Adipose tissue (tissue), 3 donors: ENCODE data around the gene PSMD13. TPM values are rescaled to one million over a fixed set of nuclear protein-coding genes. Genes with fewer than 3 reads are reported as not detected.
"Not testable (repeated sequence)": the region's sequence is repeated elsewhere in the genome, so short reads cannot be mapped to it uniquely, and the experiment has no call there.

ENCODE experiments used
- H3K27ac ChIP-seq: one replicate; pipeline ENCODE4 v1.5.1; 2013; ENCODE audit warnings: low read depth, low read length
- WGBS, 3 donors: extraction: QIAGEN DNeasy Blood & Tissue Kit; methylation state at CpG; one replicate each; pipeline ENCODE4 v1.1.7; 2013; 5-methylcytosine and 5-hydroxymethylcytosine counted together
- polyA plus RNA-seq, 3 donors: library from polyadenylated mRNA; stranded (reverse); fragments of 200-250 nt; gene quantifications; one replicate each; pipeline ENCODE4 v1.2.3, GENCODE V29; 2013
- donor health status: healthy with polysubstance abuse.
- donor health status: Bipolar disorder and iron deficiency.
- donor health status: healthy.

PSMD13 gene
- polyA plus RNA-seq, 3 donors = 65.7 to 121 (median 98.5) TPM

- no peak overlapping the region for H3K27ac ChIP-seq
- 74 to 81% (median 76%) methylated on average over 14 of the region's 14 CpGs for WGBS, 3 donors
These were observed 20.4 kb downstream of the PSMD13 start for GRCh38 chr11:256952-257737.

DNA sequence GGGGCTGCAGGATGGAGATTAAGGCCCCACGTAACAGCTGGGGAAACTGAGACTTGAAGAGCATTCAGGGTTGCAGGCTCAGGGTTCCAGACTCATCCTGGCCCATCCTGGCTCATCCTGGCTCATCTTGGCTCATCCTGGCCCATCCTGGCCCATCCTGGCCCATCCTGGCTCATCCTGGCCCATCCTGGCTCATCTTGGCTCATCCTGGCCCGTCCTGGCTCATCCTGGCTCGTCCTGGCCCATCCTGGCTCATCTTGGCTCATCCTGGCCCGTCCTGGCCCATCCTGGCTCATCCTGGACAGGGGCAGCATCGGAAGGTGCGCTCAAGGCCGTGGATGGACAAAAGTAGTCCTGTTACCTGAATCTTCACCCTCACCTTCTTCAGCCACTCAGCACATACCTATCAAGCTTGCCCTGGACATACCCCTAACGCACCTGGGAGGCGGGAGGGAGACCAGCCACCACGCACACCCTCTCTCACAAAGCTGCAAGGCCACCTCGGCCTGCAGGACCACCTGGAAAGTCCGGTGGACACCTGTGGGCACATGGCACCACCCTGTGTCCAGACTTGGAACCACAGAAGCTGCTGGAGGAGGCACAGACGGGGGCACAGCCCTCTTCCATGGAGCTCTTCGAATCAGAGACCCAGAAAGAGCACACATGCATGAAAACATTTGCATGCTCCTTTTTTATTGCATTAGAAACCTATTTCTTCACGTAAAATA lies 21.2 kb downstream of the PSMD13 start:
- H3K27ac ChIP-seq = no peak overlapping the region
- 59 to 80% (median 79%) methylated on average over 15 of the region's 15 CpGs for WGBS, 3 donors

- H3K27ac ChIP-seq = no peak overlapping the region
- 66 to 70% (median 70%) methylated on average over 10 of the region's 10 CpGs for WGBS, 3 donors
These were observed 22.6 kb downstream of the PSMD13 start for GRCh38 chr11:259413-259812.

- WGBS, 3 donors = 90 to 91% (median 91%) methylated on average over 4 of the region's 4 CpGs
These were observed 24.8 kb downstream of the PSMD13 start for GRCh38 chr11:261624-262023.

DNA sequence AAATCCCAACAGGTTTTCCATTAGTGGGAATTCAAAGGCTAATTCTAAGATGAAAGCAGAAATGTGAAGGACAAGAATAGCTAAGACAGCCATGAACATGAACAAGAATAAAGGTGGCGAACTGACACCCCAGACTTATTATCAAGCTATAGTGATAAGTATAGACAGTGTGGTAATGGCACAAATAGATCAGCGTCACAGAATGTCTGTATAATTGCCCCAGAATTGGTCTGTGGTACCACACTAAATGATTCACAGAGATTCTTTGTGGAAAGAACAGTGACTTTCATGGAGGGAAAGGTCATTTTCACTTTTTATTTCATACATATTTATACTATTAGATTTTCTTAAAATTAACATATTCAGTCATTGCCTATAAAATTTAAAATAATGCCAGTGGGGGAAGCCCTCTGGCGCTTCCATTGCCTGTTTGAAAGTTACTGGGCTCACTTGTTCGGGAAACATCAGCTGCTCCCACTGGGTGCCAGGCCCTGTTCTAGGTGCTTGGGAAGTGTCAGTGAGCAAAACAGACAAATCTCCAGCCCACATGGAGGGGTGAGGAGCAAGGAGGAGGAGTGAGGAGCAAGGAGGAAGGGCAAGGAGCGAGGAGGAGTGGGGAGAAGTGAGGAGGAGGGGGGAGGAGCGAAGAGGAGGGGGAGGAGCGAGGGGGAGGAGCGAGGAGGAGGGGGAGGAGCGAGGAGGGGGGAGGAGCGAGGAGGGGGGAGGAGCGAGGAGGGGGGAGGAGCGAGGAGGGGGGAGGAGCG lies 30.1 kb downstream of the PSMD13 start:
- no peak overlapping the region for H3K27ac ChIP-seq
- 82 to 92% (median 89%) methylated on average over 4 to 5 of the region's 13 CpGs for WGBS, 3 donors

More at GRCh38 chr11:261624-262023, 24.8 kb downstream of the PSMD13 start:
- no peak overlapping the region for H3K27ac ChIP-seq

DNA sequence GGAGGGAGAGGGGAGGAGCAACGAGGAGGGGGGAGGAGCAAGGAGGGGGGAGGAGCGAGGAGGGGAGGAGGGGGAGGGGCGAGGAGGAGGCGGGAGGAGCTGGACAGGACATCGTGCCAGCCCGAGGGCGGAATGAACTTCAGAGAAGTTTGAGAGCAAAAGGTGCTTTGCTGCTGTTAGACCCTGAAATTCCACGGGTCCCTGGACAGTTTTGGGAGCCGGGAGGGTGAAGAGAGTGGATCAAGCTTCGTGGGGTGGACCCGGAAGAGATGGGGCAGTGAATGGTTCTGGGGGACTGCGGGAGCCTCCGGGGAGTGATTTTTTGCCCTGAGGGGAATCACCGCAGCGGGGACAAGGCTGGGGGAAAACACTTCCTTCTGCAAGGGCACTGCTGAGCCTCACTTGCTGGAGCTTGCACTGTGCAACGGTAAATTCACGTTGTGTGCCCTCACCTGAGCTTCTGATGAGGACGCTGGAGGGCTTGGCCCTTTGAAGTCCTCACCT lies 30.8 kb downstream of the PSMD13 start:
- 38 to 49% (median 42%) methylated on average over 17 of the region's 18 CpGs for WGBS, 3 donors

DNA sequence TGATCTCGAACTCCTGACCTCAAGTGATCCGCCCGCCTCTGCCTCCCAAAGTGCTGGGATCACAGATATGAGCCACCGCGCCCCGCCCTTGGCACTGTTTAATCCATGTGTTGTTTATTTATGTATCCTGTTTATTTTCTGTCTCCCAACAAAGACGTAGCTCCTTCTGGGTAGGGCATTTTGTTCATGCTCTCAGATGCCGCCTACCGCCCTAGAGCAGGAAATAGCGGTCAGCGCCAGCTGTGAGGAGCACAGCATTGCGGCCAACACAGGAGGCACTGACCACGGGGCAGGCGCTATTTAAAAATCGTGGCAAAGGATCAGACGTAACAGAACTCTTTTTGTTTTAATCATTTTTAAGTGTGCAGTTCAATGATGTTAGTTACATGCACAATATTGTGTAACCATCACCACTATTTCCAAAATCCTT lies 32.0 kb downstream of the PSMD13 start:
- WGBS, 3 donors = 30 to 56% (median 31%) methylated on average over 14 to 16 of the region's 16 CpGs
- H3K27ac ChIP-seq = not testable (repeated sequence)

More for the DNA sequence above, 30.8 kb downstream of the PSMD13 start:
- peak overlapping the region; percentile 35 for H3K27ac ChIP-seq

DNA sequence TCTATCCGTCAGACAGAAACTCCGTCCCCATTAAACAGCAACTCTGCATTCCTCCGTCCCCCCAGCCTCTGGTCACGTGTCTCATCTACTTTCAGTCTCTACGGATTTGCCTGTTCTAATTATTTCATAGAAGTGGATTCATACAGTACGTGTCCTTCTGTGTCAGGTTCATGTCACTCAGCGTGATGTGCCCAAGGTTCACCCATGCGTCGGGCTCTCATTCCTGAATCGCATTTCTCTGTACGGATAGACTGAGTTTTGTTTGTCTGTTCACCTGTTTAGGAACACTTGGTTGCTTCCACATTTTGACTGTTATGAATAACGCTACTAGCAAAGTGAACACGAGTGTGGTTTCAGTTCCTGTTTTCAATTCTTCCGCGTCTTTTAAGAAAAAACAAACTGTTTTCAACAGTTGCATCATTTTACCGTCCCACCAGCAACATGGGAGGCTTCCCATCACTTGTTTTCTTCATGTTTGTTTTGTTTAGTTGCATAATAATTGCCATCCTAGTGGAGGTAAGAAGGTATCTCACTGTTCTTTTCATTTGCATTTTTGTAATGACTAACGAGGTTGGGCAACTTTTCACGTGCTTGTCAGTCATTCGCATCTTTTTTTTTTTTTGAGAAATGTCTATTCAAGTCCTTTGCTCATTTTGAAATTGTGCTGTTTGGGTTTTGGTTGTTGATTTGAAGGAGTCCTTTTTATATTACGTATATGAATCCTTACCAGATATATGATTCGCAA lies 32.5 kb downstream of the PSMD13 start:
- H3K27ac ChIP-seq = no peak overlapping the region
- 32 to 54% (median 34%) methylated on average over 21 of the region's 21 CpGs for WGBS, 3 donors

GRCh38 chr11:270451-271318 lies 33.9 kb downstream of the PSMD13 start:
- 77 to 87% (median 80%) methylated on average over 16 to 18 of the region's 18 CpGs for WGBS, 3 donors
- H3K27ac ChIP-seq = no peak overlapping the region

DNA sequence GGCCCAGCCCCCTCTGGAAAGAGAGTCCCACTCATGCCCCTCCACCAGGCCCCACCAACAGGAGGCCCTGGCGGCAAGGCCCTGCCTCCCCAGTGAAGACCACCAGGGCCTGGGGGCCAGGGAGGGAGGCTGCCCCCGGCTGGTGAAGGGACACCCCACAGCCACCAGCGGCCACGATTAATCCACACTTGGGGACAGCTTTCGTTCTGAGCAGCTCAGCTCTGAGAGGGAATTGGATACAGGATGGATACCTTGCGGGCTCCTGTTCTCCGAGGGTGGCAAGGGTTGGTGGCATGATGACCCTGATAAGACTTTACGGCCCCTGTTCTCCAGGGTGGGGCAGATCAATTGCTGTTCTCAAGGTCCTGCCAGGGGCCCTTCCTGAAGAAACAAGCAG lies 34.5 kb downstream of the PSMD13 start:
- no peak overlapping the region for H3K27ac ChIP-seq
- WGBS, 3 donors = 59 to 92% (median 85%) methylated on average over 8 of the region's 8 CpGs

DNA sequence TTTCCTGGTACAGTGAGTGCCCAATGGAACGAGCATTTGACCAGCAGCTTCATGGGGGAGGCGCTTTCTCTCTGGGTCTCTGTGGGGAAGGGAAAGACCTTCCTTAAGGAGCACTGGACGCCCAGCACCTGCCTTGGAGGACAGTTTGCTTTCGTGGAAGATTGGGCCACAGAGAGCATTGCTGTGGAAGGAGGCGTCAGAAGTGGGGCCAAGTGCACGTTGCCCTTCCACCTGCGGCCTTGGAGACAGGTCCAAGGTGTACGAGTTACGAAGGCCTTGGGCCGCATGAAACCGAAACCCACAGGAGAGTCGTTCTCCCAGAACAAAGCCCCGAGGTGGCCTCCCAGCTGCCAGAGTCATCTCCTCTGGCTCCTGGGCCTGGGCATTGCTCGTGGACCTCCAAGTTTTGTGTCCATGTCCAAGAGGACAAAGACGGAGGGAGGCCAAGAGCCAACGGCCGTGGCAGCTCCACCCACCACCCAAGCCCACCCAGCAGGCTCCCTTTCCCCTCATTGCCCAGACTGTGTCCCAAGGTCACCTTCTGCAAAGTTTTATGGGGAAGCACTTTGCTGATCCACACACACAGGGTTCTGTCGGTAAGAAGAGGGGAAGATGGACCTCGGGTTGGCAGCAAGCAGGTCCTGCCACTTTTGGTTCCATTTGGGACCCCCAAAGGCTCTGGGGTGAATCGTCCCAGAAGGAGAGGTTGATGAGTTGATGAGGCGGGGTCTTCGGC lies 35.6 kb downstream of the PSMD13 start:
- 81 to 91% (median 83%) methylated on average over 22 of the region's 22 CpGs for WGBS, 3 donors

GRCh38 chr11:272931-273198 lies 36.1 kb downstream of the PSMD13 start:
- H3K27ac ChIP-seq = no peak overlapping the region
- 76 to 91% (median 85%) methylated on average over 6 of the region's 6 CpGs for WGBS, 3 donors

More for the DNA sequence above, 35.6 kb downstream of the PSMD13 start:
- no peak overlapping the region for H3K27ac ChIP-seq

GRCh38 chr11:276219-276618 lies 39.4 kb downstream of the PSMD13 start:
- no peak overlapping the region for H3K27ac ChIP-seq

GRCh38 chr11:278001-278951 lies 41.5 kb downstream of the PSMD13 start, which contains the start of gene NLRP6:
TSS of gene NLRP6 (plus strand) at chr11:278407. CDS start at chr11:278570, 163 bp downstream.
- H3K27ac ChIP-seq = no peak within 1 kb of the TSS
- WGBS, 3 donors = 73 to 81% (median 74%) methylated on average over 20 to 21 of the region's 21 CpGs

- 11 to 16% (median 11%) methylated on average over 91 to 97 of the region's 97 CpGs for WGBS, 3 donors
- no peak overlapping the region for H3K27ac ChIP-seq
These were observed 42.5 kb downstream of the PSMD13 start for GRCh38 chr11:279040-279965.
